Kidney tubule cell (primary cell): ENCODE data around the gene RMI2.
"Not testable (repeated sequence)": the region's sequence is repeated elsewhere in the genome, so short reads cannot be mapped to it uniquely, and the experiment has no call there.

Source experiments
- DNase-seq: peaks from one replicate; pipeline ENCODE4 v3.0.0-alpha.2; 2018; ENCODE audit warnings: low spot score

Gene RMI2

GRCh38 chr16:11354733-11355574, 9.7 kb downstream of the RMI2 start:
- no peak for DNase-seq

DNA sequence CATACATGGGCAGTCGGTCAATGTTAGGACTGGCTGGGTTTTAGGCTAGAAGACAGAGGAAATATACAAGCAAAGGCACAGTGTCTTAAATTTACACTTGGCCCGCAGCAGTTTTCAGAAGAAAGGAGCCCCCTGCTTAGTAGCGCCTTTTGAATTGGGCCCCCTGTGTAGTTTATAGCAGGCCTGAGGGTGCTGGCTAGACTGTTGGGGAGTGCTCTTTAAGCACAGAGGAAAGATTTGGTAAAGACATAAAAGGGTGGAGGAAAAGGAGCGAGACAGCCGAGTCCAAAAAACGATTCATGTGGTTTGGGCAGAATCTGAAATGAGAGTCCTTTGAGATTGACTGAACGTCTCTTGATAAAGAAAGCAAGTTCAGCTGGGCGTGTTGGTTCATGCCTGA, 10.6 kb downstream of the RMI2 start:
- DNase-seq = no peak

GRCh38 chr16:11356573-11357331, 11.5 kb downstream of the RMI2 start:
- DNase-seq = peak; percentile 62

DNA sequence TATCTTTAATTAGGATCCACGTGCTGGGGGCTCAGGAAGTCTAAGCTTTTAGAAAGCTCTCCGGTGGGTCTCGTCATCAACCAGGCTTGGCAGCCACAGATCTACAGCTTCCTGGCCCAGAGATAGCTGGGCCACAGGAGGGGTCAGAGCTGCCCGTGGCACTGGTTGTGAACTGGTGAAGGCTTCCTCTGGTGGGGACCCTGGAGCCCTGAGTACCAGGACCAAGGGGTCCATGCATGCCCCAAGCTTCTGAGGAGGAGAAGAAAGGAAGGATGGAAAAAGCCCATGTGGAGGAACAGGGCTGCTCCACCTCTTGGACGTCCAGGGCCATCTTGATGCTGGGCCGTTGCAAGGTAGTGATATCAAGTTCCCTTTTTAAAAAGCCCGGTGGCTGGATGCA, 13.3 kb downstream of the RMI2 start:
- no peak for DNase-seq

DNA sequence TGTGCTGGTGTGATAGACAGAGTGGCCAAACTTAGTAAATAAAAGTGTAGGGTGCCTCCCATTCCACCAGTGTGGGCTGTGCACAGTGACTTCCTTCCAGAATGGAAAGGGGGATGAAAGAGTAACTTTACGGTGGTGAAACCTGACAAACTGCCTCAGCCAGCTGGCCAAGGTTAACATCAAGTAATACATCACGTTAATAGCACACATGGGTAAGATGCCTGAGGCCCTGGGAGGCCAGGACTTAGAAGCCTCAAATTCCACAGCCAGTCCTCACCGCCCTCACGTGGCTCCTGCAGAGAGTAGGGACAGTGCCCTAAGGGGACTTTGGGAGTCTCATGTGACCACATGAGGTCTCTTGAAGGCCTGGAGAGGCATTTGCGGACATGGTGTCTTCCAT, 14.1 kb downstream of the RMI2 start:
- peak; percentile 93 for DNase-seq

DNA sequence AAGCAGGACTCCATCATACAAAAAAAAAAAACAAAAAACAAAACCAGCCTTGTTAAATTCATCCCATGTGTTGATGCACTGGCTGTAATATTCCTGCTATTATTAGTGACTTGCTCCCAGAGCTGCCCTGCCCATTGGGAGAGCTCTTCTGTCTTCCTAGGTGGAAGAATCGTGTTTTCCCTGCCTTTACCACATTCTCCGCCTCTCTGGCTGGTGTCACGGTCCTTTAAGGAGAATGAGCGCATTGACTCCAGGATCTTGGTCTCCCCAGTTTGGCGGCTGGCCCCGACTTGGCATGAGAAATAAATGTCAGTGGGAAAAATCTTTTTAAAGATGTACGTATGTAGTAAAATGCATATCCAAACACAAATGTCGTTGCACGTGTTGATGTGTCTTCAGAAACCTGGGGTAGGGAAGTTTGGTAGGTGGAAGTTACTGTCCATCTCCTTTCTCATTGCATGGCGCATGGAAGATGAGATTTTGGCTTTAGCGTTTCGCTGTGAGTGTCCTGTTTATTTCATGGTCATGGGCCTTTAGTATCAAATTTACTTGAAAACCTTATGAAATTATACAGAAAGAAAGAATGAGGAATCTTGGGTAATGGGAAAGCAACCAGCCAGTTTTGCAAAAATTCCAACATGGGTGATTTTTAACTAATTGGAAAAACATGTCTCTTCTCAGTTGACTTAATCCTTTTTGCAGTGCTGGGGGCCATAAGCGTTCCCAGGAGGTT, 15.5 kb downstream of the RMI2 start:
- no peak for DNase-seq

DNA sequence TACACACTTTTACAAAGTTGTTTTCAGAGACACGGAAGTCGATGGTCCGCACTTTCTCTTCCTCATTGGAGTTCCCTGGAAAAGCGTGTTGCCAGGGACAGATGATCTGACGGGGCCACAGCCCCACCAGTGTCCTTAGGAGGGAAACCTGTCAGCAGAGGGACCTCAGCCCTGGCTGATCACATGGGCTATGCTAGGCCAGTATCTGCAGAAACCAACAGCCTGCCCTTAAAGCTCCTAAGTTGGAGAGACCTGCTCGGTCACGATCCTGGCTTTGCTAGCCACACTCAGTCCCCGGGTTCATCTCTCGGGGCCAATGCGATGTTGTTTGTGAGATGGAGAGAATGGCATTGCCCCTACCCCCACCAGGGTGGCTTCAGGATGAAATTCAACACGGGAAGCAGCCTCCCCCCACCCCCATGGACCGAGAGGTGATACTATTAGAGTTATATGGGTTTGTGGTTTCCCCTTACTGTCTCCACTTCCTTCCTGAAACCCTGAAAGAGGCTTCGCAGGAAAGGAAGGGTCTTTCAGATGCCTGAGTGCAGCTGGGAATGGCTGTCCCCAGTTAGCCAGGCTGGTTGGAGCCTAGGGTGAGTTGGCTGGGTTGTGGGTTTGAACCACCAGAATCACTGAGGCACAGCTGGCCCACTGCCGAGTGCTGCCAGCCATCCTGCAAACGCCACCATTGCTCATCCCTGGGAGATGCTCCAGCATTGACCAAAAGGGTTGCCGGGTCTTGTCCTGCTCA, 16.6 kb downstream of the RMI2 start:
- DNase-seq = peak; percentile 23

DNA sequence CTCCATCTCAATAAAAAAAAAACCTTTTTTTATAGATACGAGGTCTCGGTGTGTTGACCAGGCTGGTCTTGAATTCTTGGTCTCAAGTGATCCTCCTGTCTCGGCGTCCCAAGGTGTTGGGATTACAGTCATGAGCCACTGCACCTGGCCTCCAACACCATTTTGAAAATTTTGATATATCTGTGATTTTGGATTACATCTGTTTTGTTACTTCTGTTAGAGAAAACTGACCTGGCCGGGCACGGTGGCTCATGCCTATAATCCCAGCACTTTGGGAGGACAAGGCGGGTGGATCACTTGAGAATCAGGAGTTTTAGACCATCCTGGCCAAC, 18.6 kb downstream of the RMI2 start:
- no peak for DNase-seq

DNA sequence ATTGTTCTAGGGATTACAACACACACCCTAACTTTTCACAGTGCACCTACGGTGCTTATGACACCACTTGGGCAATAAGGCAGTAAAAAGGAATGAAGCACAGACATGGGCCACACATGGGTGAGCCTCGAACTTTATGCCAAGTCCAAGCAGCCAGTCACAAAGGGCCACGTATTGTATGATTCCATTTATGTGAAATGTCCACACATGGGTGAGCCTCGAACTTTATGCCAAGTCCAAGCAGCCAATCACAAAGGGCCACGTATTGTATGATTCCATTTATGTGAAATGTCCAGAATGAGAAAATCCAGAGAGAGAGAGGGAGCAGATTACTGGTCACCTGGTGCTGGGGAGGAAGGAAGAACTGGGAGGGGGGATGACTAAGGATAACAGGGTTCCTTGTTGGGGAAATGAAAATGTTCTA, 22.2 kb downstream of the RMI2 start:
- DNase-seq = no peak

DNA sequence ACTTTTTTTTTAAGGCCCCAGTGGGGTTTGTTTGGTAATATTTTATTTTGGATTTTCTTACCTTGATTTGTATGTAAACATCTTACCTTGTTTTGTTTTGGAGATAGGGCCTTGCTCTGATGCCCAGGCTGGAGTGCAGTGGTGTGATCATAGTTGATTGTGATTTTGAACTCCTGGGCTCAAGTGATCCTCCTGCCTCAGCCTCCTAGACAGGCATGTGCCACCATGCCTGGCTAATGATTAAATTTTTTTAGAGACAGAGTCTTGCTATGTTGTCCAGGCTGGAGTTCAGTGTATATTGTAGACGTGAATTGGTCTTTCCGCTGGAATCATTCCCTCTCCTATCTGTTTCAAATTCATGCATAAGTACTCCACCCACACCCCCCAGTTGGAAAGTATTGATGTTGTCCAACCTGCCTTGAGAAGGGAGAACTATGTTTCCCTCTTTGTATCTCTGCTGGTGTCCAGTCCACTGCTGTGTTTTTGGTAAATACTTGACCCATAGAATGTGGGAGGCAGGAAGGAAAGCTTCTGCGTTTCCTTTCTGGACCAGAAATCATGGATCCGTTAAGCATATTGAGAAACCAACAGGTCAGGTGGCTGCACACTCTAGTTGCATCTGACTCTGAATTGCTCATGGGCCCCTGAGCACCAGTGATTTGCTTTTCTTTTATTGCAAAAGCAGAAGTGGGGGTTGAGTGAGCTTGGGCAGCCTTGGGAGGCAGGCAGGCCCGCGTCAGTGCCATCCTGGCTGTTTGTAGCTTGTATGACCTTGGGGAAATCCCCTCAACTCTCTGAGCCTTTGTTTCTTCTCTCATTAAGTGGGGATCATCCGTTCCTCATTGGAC, 25.0 kb downstream of the RMI2 start:
- peak; percentile 75 for DNase-seq

GRCh38 chr16:11370932-11371279, 25.6 kb downstream of the RMI2 start:
- not testable (repeated sequence) for DNase-seq

DNA sequence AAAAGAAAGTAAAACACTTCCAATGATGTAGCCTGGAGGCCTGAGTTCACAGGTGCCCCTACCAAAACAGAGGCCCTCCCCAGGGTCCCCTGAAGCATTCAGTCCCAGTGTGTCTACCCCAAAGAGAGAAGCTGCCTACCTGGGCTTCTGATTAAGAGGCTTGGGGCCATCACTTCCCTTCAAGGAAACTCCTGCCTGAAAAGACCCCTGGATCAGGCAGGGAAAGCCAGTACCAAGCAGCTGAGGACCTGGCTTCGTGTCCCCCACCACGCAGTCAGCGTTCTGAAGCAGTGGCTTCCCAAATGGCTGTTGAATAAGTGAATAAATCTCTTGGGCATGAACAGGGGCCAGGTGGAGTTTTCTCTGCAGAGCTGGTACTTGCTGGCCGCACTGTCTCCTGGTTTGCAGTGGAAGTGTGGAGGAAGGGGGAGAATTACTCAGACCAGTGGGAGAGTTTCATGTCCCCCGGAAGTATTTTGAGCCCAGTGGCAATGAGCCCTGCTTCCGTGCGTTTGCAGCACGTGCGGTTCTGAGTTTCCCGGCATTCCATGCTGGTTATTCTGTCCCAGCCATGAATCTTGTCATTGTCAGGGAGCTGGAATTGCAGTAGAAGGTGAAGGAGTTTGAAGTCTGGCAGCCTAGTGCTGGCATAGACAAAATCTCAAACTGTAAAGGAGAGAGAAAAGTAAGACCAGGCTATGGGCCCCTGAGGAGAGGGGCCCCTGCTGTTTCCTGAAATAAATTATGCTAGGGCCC, 27.0 kb downstream of the RMI2 start:
- no peak for DNase-seq

- DNase-seq = no peak
Measured at GRCh38 chr16:11372829-11373306, 27.6 kb downstream of the RMI2 start.

GRCh38 chr16:11374255-11374654, 29.0 kb downstream of the RMI2 start:
- no peak for DNase-seq

DNA sequence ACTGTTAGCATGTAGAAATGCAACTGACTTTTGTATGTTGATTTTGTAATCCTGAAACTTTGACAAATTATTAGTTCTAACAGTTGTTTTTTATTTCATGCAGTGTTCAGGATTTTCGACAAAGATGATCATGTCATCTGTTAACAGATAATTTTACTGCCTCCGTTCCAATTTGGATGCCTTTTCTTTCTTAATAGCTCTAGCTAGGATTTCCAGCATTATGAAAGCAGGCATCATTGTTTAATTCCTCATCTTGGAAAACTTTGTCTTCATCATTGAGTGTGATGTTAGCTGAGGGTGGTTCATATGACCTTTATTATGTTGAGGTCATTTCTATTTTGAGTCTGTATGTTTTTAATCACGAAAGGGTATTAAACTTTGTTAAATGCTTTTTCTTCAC, 31.9 kb downstream of the RMI2 start:
- DNase-seq = no peak

DNA sequence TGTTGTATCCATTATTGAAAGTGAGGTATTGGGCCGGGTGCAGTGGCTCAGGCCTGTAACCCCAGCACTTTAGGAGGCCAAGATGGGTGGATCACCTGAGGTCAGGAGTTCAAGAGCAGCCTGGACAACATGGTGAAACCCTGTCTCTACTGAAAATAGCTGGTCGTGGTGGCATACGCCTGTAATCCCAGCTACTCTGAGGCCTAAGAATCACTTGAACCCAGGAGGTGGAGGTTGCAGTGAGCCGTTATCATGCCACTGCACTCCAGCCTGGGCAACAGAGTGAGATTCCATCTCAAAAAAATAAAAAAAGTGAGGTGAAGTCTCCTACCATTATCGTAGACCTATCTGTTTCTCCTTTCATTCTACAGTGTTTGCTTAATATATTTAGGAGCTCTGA, 33.7 kb downstream of the RMI2 start:
- not testable (repeated sequence) for DNase-seq

DNA sequence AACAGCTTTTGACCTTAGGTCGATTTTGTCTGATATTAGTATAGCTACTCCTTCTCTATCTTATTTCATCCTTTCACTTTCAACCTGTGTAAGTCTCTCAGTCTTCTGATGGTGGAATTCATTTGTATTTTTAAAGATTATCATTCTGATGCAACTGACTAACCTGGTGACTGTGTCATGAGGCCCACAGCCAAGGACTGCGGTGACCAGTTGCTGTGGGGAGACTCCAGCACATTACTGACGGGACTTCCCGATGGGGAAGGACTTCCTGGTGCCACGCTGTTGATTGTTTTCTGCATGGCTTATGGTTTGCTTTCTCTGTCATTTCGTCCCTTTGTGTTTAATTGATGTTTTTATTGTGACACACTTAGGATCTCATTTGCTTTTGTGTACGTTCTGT, 34.2 kb downstream of the RMI2 start:
- DNase-seq = peak; percentile 81

GRCh38 chr16:11380836-11381235, 35.6 kb downstream of the RMI2 start:
- no peak for DNase-seq

DNA sequence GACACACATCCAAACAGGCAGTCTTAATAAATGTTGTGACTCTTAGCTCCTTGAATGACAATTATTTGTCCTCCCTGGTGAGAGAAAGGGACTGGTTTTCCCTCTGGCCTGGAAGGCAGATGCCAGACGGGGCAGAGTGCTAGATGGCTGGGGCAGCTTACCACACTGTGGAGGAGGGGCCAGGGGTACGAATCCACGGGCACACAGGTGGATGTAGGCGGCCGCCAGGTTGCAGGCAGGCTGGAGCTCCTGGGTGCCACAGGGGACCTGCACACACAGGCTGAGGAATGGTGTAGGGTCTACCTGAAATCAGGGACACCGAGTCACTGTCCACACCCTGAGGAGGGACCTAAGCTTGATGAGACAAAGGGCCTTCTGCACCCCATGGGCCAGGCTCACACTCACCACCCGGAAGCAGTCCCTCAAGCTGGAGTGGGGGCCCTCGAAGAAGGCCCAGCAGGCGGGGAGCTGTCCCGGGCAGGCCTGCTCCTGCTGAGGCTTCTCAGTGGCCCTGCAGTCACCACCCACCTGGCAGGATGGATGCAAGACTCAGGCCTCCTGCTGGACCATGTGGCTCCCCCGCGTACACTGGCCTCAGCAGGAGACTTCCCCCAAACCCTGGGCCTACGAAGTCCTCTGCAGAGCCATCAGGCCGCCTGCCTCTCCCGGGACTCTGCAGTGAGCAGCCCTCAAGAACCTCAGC, 38.4 kb downstream of the RMI2 start:
- DNase-seq = no peak
